HG03139 (cell line): ENCODE data around the gene EXO5.
"Not testable (repeated sequence)": the region's sequence is repeated elsewhere in the genome, so short reads cannot be mapped to it uniquely, and the experiment has no call there.

ENCODE experiments used
- ATAC-seq: cut with Tn5 transposase; IDR thresholded peaks from one replicate; pipeline ENCODE4 v1.9.1; 2021; ENCODE audit not compliant: unreplicated experiment

The EXO5 gene, protein sequence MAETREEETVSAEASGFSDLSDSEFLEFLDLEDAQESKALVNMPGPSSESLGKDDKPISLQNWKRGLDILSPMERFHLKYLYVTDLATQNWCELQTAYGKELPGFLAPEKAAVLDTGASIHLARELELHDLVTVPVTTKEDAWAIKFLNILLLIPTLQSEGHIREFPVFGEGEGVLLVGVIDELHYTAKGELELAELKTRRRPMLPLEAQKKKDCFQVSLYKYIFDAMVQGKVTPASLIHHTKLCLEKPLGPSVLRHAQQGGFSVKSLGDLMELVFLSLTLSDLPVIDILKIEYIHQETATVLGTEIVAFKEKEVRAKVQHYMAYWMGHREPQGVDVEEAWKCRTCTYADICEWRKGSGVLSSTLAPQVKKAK

DNA sequence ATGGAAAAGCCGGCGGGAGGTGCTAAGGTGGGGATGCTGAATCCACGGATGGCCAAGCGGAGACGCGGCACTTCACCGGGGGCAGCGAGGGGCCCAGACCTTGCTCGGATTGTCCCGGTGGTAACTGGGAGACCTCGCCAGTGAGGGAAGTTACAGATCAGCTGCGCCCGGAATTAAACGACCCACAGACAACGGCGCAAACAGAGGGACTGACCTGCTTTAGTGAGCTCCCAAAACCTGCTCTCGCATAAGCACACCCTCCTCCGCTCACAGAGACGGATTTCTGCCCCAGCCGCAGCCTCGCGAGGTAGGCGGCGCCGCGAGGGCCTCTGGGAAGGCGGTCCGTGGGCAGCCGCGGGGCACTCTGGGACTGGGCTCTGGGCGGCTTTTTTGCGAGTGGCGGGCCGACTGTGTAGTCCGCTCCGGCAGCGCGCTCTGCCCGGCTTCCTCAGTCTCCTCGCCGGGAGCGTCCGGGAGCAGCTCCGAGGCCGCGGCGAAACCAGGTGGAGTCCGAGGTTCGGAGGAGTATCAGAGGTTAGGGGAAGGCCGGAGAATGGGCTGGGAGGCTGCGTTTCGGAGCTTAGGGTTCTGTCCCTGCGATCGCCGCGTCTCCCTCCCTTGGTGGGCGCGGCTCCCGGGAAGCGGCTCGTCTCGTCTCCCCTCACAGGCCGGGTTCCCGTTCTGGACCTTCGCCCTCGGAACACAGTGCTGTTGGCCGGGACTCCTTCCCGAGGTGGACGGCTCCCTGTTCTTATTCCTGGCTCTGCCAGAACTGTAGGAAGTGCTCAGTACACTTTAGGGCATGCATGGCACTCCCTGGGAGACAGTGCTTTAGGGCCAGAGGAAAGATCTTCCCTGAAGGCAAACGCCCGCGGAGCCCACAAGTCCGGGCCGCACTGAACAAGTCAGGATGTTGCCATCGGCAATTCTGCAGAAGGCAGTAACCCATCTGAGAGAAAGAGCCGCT lies at the start of gene EXO5:
Gene EXO5 (plus strand): TSS at position 393 of the 967 bp plus-strand sequence. CDS start 5,778 bp downstream, outside the sequence.
- ATAC-seq: peak; percentile 90

GRCh38 chr1:40462956-40463590 lies 45.5 kb upstream of the EXO5 start:
- ATAC-seq: no peak

DNA sequence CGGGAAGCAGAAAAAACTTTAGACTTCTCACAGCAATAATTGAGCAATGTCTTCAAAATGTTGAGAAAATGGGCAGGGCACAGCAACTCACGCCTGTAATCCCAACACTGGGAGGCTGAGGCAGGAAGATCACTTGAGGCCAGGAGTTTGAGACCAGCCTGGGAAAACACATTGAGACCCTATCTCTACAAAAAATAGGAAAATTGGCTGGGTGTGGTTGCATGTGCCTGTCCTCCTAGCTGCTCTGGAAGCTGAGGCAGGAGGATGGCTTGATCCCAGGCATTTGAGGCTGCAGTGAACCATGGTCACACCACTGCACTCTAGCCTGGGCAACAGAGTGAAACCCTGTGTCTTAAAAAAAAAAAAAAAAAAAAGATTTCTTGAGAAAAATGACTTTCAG lies 39.2 kb upstream of the EXO5 start:
- no peak for ATAC-seq

GRCh38 chr1:40475268-40475667 lies 33.3 kb upstream of the EXO5 start:
- no peak for ATAC-seq

GRCh38 chr1:40476924-40477677 lies 31.5 kb upstream of the EXO5 start, which contains the start of gene ZFP69:
ZFP69 (plus strand) TSS chr1:40477290; CDS start chr1:40479362, 2,072 bp downstream.
- ATAC-seq: peak; percentile 71

- peak; percentile 22 for ATAC-seq
Measured at GRCh38 chr1:40477678-40478053, 30.9 kb upstream of the EXO5 start.

GRCh38 chr1:40478276-40478675 lies 30.3 kb upstream of the EXO5 start:
- ATAC-seq: no peak

DNA sequence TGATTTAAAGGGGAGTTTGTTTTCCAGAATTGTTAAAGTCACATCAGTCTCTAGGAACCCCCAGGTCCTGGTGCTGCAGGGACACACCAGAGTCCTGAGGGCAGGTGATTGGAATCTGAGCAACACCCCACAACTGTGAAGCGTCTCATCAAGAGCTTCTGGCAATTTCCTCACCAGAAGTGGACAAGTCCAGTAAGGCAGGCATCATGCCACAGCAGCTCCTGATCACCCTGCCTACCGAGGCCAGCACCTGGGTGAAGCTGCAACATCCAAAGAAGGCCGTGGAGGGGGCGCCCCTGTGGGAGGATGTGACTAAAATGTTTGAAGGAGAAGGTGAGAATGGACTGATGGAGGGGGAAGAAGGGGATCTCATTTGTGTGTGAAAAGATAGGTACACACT lies 29.4 kb upstream of the EXO5 start:
- ATAC-seq: no peak

DNA sequence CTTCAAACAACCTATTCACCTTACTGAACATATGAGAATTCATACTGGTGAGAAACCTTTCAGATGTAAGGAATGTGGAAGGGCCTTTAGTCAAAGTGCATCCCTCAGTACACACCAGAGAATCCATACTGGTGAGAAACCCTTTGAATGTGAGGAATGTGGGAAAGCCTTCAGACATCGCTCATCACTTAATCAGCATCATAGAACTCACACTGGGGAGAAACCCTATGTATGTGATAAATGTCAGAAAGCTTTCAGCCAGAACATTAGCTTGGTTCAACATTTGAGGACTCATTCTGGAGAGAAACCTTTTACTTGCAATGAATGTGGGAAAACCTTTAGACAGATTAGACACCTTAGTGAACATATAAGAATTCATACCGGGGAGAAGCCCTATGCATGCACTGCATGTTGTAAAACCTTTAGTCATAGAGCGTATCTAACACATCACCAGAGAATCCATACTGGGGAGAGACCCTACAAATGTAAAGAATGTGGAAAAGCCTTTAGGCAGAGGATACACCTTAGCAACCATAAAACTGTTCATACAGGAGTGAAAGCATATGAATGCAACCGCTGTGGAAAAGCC lies 13.2 kb upstream of the EXO5 start:
- ATAC-seq: no peak

GRCh38 chr1:40502651-40503050 lies 5.9 kb upstream of the EXO5 start:
- ATAC-seq: not testable (repeated sequence)

- no peak for ATAC-seq
Measured at GRCh38 chr1:40507973-40508372, 594 bp upstream of the EXO5 start.

DNA sequence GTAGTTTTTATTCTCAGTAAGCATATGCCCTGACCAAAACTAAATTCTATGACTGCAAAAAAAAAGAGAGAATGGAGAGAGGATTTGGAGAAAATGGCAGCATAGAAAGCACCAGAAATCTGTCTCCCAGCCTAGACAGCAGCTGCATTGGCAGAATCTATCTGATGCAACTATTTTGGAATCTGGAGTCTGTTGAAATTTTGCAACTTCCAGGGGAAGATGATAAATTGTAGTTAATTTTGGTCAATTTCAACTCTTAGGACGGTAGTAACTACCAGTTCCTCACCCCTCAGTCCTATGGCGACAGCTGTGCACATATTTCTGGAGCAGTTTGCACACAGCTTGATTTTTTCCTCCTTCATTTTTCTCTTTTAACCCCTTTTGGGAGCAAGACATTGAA lies 10.9 kb downstream of the EXO5 start:
- ATAC-seq: no peak

DNA sequence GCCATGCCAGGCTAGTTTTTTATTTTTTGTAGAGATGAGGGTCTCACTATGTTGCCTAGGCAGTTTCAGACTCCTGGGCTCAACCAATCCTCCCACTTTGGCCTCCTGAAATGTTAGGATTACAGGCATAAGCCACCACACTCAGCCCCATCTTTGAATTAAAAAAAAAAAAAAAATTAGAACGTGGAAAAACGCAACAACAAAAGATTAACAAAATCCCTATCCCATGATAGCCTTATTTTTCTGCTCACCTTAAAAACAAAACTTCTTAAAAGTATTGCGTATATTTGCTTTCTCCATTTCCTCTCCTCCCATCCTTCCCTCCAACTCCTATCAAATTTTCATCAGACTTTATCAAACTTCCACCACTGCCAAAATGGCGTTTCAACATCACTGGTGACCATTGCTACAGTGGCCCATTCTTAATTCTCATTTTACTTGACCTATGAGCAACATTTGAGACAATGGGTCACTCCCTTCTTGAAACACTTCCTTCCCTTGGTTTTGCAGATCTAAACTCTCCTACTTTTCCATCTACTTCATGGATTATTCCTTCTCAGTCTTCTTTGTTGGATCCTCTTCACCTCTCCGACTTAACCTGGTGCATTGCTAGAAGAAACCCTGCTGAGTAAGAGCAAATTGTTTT lies 22.3 kb downstream of the EXO5 start:
- ATAC-seq: no peak

- peak; percentile 91 for ATAC-seq
Measured at GRCh38 chr1:40531381-40532061, 23.0 kb downstream of the EXO5 start, which contains the start of gene ZNF684. ZNF684 (plus strand) TSS chr1:40531637; CDS start chr1:40533167, 1,530 bp downstream.

- peak; percentile 17 for ATAC-seq
Measured at GRCh38 chr1:40532062-40532389, 23.5 kb downstream of the EXO5 start.

- ATAC-seq: no peak
Measured at GRCh38 chr1:40532844-40533424, 24.4 kb downstream of the EXO5 start.

GRCh38 chr1:40534589-40534988 lies 26.0 kb downstream of the EXO5 start:
- ATAC-seq: no peak

DNA sequence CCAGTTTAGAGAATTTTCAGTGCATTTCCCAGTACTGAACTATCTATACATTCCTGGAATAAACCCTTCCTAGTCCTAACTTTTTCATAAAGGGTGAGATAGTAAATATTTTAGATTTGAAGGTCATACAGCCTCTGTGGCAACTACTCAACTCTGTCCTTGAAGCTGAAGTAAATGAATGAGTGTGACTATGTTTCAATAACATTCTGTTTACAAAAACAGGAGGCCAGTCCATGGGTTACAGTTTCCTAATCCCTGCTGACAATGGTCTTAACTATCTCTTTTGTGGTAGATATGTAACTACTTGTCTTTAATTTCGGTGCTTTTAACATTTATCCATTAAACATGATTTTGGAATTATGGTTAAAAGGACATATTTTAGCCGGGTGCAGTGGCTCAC lies 27.2 kb downstream of the EXO5 start:
- no peak for ATAC-seq

DNA sequence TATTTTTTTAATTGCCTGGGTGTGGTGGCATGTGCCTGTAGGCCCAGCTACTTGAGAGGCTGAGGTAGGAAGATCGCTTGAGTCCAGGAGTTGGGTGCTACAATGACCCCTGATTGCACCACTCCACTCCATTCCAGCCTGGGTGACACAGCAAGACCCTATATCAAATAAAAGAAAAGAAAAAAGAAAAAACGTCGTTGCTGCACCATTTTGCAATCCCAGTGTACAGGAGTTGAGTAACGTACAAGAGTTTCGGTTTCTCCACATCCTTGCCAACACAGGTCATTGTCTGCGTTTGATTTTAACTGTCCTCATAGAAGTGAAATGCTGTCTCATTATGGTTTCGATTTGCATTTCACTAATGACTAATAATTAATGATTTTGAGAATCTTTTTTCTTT lies 30.8 kb downstream of the EXO5 start:
- no peak for ATAC-seq
